Colonic mucosa (tissue), 4 donors: ENCODE data around the gene C1orf141. TPM values are rescaled to one million over a fixed set of nuclear protein-coding genes. Genes with fewer than 3 reads are reported as not detected.

Source experiments
- DNase-seq: peaks from one replicate; pipeline ENCODE4 v3.0.0-alpha.2; 2020
- H3K27ac ChIP-seq: fragments of 200-600 bp; one replicate; pipeline ENCODE4 v1.8.0; 2021
- H3K27me3 ChIP-seq: fragments of 200-600 bp; one replicate; pipeline ENCODE4 v1.8.0; 2021
- H3K36me3 ChIP-seq: fragments of 200-600 bp; one replicate; pipeline ENCODE4 v1.8.0; 2021
- H3K4me1 ChIP-seq: fragments of 200-600 bp; one replicate; pipeline ENCODE4 v1.8.0; 2021; ENCODE audit warnings: mild to moderate bottlenecking
- H3K4me3 ChIP-seq: fragments of 200-600 bp; one replicate; pipeline ENCODE4 v1.8.0; 2021
- H3K9ac ChIP-seq, 2 donors: one replicate each; pipeline ENCODE4 v1.7.0; 2013; ENCODE audit warnings: control low read depth in 2 of 2, low read depth in 2 of 2, low read length in 2 of 2
- H3K9me3 ChIP-seq: fragments of 200-600 bp; one replicate; pipeline ENCODE4 v1.8.0; 2021
- CTCF ChIP-seq: fragments of 200-600 bp; IDR thresholded peaks from one replicate; pipeline ENCODE4 v1.8.0; 2022; ENCODE audit warnings: antibody characterized with exemption, mild to moderate bottlenecking
- intact Hi-C: fragments of 100-400 bp; cut with DNase I; formaldehyde crosslinking; loops from one replicate; pipeline ENCODE4 v1.14.1; 2022
- total RNA-seq, 2 donors: library from RNA; stranded (reverse); fragmentation: NEBNext Ultra II Directional in 1 of 2; extraction: Animal tissue kit (Norgen Biotek cat#: 25700) in 1 of 2; gene quantifications; one replicate each; pipeline ENCODE4 v1.2.1, GENCODE V29; 2021
- donor health status: healthy.
- donor health status: DM: no; HTN: no; CAD: no.
- donor health status: DM: no; HTN: no; CAD: no.

The C1orf141 gene
- total RNA-seq: not detected

- H3K9me3 ChIP-seq: no peaks in the 10 kb centered on the region
- no peaks in the 10 kb centered on the region for H3K4me1 ChIP-seq
- H3K36me3 ChIP-seq: no peaks in the 10 kb centered on the region
- no peak within 1 kb of the TSS for H3K27ac ChIP-seq
- intact Hi-C loops: no loop called here
- H3K27me3 ChIP-seq: no peaks in the 10 kb centered on the region
- H3K9ac ChIP-seq: no peak within 1 kb of the TSS
- TF ChIP-seq CTCF: no peak
- no peak within 1 kb of the TSS for H3K4me3 ChIP-seq
- no peak for DNase-seq
Observed at GRCh38 chr1:67134695-67135094, at the start of gene C1orf141. Gene C1orf141, minus strand, starts transcription at chr1:67134970. Its CDS starts 7,730 bp downstream, at chr1:67127240.

- no peak for DNase-seq
- intact Hi-C loops: no loop called here
- Histone ChIP-seq H3K27me3 (no peaks in the 10 kb centered on the region), H3K36me3 (no peaks in the 10 kb centered on the region), H3K27ac (no peak overlapping the region), H3K9ac (no peak overlapping the region), H3K9me3 (no peaks in the 10 kb centered on the region), H3K4me1 (no peaks in the 10 kb centered on the region), H3K4me3 (no peak overlapping the region)
- no peak for TF ChIP-seq CTCF
Observed at GRCh38 chr1:67175530-67176087, 40.8 kb upstream of the C1orf141 start.

GRCh38 chr1:67174716-67175284 lies 40.0 kb upstream of the C1orf141 start:
- no peaks in the 10 kb centered on the region for H3K4me1 ChIP-seq
- DNase-seq: no peak
- H3K27ac ChIP-seq: no peak overlapping the region
- TF ChIP-seq CTCF: no peak
- no peak overlapping the region for H3K9ac ChIP-seq
- no peak overlapping the region for H3K4me3 ChIP-seq
- H3K27me3 ChIP-seq: no peaks in the 10 kb centered on the region
- no peaks in the 10 kb centered on the region for H3K9me3 ChIP-seq
- intact Hi-C loops: no loop called here
- H3K36me3 ChIP-seq: no peaks in the 10 kb centered on the region

GRCh38 chr1:67173988-67174387 lies 39.2 kb upstream of the C1orf141 start:
- Histone ChIP-seq H3K27ac (no peak overlapping the region), H3K9ac (no peak overlapping the region), H3K9me3 (no peaks in the 10 kb centered on the region), H3K27me3 (no peaks in the 10 kb centered on the region), H3K36me3 (no peaks in the 10 kb centered on the region), H3K4me3 (no peak overlapping the region), H3K4me1 (no peaks in the 10 kb centered on the region)
- no peak for TF ChIP-seq CTCF
- DNase-seq: no peak
- intact Hi-C loops: no loop called here

GRCh38 chr1:67171978-67172377 lies 37.2 kb upstream of the C1orf141 start:
- Histone ChIP-seq H3K36me3 (no peaks in the 10 kb centered on the region), H3K27ac (no peak overlapping the region), H3K4me3 (no peak overlapping the region), H3K9me3 (no peaks in the 10 kb centered on the region), H3K9ac (no peak overlapping the region), H3K27me3 (no peaks in the 10 kb centered on the region), H3K4me1 (no peaks in the 10 kb centered on the region)
- DNase-seq: no peak
- TF ChIP-seq CTCF: no peak
- intact Hi-C loops: no loop called here
